A673 (cell line): ENCODE results near the gene PRAC2.

Experiments
- EZH2 ChIP-seq: fragments of 200-600 bp; sonication (generic); IDR thresholded peaks from 2 replicates; pipeline ENCODE4 v1.6.1; 2017; ENCODE audit warnings: borderline replicate concordance, low read depth, mild to moderate bottlenecking, mixed read lengths, antibody characterized with exemption, low read length; ENCODE audit not compliant: poor library complexity, severe bottlenecking
- TF ChIP-seq, protein P1 (sequence below): fragments of 300-800, 200-600 bp; sonication (generic); conservative IDR thresholded peaks from 2 replicates; pipeline ENCODE4 v1.5.1; 2017; ENCODE audit warnings: low read depth, mild to moderate bottlenecking, antibody characterized with exemption, low read length, moderate library complexity, mixed read lengths

GRCh38 chr17:48679385-48680096, 43.4 kb upstream of the PRAC2 start:
- TF ChIP-seq, protein P1, sequence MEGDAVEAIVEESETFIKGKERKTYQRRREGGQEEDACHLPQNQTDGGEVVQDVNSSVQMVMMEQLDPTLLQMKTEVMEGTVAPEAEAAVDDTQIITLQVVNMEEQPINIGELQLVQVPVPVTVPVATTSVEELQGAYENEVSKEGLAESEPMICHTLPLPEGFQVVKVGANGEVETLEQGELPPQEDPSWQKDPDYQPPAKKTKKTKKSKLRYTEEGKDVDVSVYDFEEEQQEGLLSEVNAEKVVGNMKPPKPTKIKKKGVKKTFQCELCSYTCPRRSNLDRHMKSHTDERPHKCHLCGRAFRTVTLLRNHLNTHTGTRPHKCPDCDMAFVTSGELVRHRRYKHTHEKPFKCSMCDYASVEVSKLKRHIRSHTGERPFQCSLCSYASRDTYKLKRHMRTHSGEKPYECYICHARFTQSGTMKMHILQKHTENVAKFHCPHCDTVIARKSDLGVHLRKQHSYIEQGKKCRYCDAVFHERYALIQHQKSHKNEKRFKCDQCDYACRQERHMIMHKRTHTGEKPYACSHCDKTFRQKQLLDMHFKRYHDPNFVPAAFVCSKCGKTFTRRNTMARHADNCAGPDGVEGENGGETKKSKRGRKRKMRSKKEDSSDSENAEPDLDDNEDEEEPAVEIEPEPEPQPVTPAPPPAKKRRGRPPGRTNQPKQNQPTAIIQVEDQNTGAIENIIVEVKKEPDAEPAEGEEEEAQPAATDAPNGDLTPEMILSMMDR = no peak
- no peak for TF ChIP-seq EZH2
